Activated CD4-positive, CD25-positive, alpha-beta regulatory T cell treated with anti-CD3 and anti-CD28 coated beads, Interleukin-2, amount 50 U/mL, for 24 hours (primary cell): ENCODE results near the gene SLC35G6.
"Not testable (repeated sequence)": the region's sequence is repeated elsewhere in the genome, so short reads cannot be mapped to it uniquely, and the experiment has no call there.

Experiments
- ATAC-seq, 2 donors: fragments of 150-1000 bp; cut with Tn5 transposase; one replicate each; pipeline ENCODE4 v1.10.0; 2021; ENCODE audit warnings: mild to moderate bottlenecking in 1 of 2, moderate library complexity in 1 of 2

SLC35G6 gene

DNA sequence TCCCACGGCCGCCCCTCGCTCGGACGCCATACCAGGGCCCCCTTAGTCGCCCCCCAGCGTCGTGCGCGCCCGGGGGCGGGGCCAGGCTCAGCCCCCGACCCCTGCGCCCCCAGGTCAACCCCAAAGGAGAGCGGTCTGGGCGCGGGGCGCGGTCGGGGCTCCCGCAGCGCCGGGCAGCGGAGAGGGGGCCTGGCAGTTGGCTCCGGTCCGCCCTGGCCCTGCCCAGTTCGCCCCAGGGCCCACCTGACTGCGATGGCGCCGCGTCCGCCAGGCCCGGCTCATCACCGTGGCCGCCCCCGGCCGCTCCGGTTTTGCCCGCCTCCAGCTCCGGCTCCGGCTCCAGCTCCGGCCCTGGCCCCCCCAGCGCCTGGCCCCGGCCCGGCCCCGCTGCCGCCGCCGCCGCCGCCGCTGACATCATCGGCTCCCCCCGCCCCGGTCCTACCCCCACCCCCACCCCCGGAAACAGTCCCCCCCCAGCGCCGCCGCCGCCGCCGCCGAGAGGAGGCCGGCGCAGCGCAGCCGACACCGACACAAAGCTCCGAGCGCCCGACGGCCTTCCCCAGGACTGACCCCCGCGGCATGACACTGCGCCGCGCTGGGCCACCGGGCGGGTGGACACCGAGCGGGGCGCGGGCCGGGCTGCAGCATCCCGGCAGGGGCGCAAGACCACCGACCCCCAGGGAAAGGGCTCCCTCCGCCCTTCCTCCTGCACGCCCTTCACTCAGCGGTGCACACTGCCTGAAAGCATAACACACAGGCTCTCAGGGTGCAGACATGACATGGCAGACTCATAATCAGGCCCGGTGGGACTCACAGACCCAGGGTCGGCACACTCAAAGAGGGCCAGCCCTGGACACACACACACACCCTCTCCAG is 1.8 kb upstream of the SLC35G6 start, which contains the start of gene ZBTB4:
Gene ZBTB4 (minus strand): TSS at position 419 of the 876 bp plus-strand sequence. CDS start 12,830 bp downstream, outside the sequence.
- peak; percentile 5 to 10 for ATAC-seq

DNA sequence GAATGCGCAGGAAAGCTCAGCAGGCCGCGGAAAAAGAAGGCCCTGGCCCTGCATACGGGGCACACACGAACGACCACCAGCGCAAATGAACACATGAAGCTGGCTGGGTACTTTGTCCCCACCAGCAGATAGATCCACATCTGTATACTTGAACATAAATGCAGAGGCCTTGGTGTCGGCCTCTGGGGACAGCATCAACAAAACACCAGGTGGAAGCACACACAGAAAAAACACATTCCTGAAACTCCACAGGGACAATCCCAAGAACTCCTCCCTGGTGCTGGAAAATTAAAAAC is 1.2 kb upstream of the SLC35G6 start:
- no peak for ATAC-seq

DNA sequence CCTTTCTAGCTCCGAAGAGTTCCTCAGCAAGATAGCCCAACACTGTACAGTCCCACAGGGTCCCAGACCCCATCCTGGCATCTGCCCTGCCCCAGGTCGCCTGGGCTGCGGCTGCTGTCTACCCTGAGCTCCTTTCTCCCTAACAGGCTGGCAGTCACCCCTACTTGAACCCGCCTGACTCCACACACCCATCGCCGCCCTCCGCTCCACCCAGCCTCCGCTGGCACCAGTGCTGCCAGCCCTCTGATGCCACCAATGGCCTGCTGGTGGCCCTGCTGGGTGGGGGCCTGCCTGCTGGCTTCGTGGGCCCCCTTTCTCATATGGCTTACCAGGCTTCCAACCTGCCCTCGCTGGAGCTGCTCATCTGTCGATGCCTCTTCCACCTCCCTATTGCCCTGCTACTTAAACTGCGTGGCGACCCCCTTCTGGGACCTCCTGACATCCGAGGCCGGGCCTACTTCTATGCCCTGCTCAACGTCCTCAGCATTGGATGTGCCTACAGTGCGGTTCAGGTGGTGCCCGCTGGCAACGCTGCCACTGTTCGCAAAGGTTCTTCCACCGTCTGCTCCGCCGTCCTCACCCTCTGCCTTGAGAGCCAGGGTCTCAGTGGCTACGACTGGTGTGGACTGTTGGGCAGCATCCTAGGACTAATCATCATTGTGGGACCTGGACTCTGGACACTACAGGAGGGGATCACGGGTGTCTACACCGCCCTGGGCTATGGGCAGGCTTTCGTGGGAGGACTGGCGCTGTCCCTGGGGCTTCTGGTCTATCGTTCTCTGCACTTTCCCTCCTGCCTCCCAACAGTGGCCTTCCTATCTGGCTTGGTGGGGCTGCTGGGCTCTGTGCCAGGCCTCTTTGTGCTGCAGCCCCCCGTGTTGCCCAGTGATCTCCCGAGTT is 846 bp downstream of the SLC35G6 start:
- not testable (repeated sequence) for ATAC-seq

DNA sequence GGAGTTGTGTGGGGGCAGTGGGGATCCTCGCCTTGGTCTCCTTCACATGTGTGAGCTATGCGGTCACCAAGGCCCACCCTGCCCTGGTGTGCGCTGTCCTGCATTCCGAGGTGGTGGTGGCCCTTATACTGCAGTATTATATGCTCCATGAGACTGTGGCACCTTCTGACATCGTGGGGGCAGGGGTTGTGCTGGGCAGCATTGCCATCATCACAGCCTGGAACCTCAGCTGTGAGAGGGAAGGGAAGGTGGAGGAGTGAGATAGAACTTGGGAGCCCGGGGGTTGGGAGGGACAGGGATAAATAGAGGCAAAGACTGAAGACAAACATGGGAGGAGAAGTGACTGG is 1.5 kb downstream of the SLC35G6 start:
- not testable (repeated sequence) for ATAC-seq

DNA sequence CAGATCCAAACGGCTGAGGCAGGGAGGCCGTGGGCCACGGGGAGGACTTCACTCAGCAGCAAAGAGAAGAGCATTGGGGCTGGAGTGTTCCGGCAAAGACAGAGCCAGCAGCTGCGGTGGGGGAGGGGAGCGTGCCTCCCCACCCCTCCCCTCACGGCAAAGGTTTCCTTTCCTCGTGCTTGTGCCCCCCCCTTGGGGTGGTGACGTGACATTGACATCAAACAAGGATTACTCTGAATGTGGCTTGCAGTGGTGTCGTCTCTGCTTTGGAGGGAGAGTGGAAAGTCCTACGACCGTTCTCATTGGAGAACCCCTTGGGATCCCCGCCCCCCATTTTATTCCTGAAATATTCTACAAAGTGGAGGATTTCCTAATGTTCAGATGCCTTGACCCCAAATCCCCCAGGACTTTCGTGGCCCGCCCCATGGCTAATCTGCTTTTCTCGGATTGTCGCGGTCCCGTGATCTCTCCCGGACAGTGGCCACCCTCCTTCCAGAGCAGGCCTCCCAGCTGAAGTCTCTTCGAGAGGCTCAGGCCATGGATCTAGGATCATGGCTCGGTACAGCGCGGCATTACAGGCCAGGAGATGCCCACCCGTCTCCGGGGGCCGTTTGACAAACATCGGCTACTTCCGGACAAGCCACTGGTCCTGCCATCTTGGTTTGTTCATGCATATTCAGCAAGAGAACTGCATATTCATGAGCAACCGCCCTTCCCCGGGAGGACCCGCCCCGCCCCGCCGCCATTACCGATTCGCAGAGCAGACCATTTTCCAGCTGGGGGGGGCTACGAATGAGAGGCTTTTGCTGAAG is 2.2 kb downstream of the SLC35G6 start:
- ATAC-seq: peak; percentile 62 to 65

DNA sequence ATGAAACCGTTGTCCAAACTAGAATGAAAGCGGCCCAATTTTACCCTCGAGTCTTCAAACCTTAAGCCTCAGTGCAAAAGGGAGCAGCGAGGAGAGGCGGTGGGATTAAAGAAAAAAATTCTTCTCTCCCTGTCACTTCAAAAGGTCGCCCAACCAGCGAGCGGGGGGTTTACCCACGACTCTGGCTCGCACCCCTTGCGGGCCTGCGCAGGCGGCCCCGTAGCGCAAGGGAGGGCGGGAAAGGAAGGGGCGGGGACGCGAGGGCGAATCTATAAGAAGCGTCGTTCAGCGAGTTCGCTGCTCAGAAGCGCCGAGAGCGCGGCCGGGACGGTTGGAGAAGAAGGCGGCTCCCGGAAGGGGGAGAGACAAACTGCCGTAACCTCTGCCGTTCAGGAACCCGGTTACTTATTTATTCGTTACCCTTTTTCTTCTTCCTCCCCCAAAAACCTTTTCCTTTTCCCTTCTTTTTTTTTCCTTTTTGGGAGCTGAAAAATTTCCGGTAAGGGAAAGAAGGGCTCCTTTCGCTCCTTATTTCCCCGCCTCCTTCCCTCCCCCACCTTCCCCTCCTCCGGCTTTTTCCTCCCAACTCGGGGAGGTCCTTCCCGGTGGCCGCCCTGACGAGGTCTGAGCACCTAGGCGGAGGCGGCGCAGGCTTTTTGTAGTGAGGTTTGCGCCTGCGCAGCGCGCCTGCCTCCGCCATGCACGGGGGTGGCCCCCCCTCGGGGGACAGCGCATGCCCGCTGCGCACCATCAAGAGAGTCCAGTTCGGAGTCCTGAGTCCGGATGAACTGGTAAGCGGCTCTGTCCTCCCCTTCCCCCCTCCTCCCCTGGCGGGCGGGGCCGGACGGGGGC is 3.0 kb downstream of the SLC35G6 start, which contains the start of gene POLR2A:
Gene POLR2A (plus strand): TSS at position 300 of the 852 bp plus-strand sequence.
- ATAC-seq: peak; percentile 71 to 75

DNA sequence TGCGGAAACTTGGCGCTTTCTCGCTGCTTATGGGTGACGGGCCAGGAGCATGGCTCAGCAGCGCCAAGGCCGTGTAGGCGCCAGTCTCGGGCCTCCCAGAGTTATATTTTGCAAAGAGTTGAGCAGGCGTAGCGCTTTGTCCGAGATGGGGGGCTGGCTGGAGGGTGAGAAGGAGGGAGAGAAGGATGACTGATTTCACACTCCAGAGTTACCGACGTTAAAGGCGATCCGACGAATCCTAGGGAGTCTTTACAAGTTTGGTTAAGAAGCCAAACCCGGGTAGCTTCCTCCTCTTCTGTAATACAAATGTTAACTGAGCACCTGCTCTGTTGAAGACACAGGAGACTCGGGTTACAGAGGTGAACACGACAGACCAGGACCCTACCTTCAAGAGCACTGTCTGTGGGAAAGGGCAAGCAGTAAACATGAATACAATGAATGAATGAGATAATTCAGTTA is 3.7 kb downstream of the SLC35G6 start:
- no peak for ATAC-seq

DNA sequence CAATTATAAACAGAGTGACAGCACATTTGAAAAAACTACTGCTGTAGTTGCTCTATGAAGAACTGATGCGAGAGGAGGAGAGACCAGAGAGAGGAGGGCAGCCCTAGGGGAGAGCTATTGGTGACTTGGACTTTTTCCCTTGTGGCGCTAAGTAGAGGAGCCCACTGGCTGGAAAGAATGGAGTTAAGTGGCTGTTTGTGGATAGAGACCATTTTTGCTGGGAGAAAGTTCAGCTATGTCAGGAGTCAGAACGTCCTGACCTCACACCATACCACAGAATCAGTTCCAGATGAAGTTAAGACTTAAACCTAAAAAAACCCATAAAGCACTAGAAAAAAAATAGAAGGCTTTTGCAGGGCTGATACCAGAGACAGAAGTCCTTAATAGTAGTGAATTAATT is 4.9 kb downstream of the SLC35G6 start:
- no peak for ATAC-seq

DNA sequence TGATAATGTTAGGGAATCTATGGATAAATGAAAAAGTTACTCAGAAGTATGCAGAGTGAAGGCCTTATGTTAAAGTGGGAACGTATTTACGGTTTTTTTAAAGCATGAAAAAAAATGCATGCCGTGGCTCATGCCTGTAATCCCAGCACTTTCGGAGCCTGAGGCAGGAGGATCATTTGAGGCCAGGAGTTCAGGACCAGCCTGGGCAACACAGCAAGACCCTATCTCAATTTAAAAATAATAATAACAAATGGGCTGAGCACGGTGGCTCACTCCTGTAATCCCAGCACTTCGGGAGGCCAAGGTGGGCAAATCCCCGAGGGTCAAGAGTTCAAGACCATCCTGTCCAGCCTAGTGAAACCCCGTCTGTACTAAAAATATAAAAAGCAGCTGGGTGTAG is 8.9 kb downstream of the SLC35G6 start:
- no peak for ATAC-seq

DNA sequence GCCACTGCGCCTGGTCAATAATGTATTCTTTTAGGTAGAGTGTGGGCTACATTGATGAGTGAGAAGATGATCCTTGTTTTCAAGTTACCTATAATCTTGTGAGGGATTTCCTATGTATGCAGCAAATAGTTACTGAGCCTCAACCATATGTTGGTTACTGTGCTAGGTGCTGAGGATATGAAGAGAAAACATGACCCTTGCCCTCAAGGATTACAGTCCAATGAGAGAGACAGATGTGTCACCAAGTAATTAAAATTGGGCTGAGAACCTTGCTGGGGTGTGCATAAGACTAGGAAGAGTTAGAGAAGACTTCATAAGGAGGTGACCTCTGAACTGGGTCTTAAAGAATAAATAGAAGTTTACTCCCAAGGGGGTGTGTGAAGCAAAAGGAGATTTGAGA is 10.3 kb downstream of the SLC35G6 start:
- no peak for ATAC-seq

DNA sequence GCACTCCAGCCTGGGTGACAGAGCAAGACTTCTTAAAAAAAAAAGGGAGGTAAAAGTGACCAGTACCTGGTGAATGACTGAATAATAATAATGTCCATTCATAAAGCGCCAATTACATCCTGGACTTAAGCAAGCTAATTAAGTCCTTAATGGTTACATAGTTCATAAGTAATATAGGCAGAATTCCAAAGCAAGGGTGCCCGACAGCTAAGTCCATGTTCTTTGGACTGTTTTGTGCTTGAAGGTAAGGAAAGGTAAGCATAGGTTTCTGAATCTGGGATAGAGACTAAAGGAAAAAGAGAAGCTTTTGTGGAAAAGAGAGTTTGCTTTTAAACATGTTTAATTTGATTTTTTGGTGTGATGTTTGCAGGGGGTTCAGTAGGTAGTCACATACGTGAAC is 12.7 kb downstream of the SLC35G6 start:
- no peak for ATAC-seq

DNA sequence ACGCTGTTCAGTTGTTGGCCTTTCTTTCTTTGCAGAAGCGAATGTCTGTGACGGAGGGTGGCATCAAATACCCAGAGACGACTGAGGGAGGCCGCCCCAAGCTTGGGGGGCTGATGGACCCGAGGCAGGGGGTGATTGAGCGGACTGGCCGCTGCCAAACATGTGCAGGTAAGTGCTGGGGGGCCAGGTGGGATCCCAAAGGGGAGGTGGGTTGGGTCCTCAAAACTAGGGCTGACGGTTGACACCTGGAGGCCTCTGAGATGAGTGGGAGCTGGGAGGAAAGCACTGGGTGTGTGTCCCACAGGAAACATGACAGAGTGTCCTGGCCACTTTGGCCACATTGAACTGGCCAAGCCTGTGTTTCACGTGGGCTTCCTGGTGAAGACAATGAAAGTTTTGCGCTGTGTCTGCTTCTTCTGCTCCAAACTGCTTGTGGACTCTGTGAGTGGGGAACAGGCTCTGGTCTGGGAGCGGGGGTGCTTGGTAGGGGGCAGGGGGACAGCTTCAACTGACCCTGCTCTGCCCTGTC is 14.7 kb downstream of the SLC35G6 start:
- ATAC-seq: no peak

DNA sequence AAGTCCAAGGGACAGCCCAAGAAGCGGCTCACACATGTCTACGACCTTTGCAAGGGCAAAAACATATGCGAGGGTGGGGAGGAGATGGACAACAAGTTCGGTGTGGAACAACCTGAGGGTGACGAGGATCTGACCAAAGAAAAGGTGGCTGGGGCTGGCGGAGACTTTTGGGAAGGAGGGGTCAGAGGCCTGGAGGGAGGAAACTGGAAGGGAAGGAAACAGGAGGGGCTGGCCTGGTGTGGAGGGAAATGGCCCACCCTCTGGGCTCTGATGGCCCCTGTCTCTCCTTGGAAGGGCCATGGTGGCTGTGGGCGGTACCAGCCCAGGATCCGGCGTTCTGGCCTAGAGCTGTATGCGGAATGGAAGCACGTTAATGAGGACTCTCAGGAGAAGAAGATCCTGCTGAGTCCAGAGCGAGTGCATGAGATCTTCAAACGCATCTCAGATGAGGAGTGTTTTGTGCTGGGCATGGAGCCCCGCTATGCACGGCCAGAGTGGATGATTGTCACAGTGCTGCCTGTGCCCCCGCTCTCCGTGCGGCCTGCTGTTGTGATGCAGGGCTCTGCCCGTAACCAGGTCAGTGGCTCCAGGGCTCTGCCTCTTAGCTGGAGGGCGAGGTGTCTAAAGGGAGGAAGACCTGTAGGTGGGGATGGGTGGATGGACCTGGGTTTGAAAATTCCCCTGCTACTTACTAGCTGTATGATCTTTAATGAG is 15.4 kb downstream of the SLC35G6 start:
- ATAC-seq: no peak

DNA sequence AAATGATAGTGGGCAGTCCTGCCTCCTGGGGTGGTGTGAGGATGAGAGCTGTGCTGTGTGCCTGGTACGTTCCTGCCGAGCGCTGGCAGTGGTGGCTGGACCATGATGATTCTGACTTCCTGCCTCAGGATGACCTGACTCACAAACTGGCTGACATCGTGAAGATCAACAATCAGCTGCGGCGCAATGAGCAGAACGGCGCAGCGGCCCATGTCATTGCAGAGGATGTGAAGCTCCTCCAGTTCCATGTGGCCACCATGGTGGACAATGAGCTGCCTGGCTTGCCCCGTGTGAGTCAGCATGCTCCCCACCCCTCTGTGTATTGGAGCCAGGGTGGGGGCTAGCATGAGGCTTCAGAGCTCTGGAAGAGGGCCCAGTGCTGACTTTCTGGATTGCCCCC is 16.0 kb downstream of the SLC35G6 start:
- ATAC-seq: no peak

DNA sequence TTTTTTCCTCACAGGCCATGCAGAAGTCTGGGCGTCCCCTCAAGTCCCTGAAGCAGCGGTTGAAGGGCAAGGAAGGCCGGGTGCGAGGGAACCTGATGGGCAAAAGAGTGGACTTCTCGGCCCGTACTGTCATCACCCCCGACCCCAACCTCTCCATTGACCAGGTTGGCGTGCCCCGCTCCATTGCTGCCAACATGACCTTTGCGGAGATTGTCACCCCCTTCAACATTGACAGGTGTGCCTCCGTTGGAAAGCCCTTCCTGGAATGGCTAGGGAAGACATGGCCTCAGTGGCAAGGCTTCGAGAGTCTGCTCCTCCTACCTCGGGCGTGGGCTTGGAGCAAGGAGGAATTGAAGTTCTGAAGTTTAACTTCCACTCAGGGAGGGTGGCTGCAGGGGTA is 16.4 kb downstream of the SLC35G6 start:
- no peak for ATAC-seq

DNA sequence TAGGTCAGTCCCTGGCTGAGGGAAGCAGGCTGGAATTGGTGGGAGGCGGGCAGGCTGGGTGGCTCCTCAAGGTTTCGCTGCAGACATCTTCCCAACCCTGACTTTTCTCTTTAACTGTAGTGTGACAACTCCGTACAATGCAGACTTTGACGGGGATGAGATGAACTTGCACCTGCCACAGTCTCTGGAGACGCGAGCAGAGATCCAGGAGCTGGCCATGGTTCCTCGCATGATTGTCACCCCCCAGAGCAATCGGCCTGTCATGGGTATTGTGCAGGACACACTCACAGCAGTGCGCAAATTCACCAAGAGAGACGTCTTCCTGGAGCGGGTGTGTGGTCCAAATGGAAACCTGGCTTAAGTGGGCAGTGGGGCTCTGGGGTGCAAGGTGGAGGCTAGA is 17.9 kb downstream of the SLC35G6 start:
- ATAC-seq: no peak

DNA sequence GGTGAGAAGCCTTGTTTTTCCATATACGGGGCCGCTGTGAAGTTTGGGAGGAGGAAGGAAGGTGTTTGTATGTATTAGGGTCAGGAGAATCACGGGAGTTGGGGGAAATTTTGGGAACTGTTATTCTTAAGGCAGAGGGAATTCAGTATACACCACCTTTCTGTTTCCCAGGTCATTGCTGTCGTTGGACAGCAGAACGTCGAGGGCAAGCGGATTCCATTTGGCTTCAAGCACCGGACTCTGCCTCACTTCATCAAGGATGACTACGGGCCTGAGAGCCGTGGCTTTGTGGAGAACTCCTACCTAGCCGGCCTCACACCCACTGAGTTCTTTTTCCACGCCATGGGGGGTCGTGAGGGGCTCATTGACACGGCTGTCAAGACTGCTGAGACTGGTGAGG is 20.5 kb downstream of the SLC35G6 start:
- no peak for ATAC-seq

DNA sequence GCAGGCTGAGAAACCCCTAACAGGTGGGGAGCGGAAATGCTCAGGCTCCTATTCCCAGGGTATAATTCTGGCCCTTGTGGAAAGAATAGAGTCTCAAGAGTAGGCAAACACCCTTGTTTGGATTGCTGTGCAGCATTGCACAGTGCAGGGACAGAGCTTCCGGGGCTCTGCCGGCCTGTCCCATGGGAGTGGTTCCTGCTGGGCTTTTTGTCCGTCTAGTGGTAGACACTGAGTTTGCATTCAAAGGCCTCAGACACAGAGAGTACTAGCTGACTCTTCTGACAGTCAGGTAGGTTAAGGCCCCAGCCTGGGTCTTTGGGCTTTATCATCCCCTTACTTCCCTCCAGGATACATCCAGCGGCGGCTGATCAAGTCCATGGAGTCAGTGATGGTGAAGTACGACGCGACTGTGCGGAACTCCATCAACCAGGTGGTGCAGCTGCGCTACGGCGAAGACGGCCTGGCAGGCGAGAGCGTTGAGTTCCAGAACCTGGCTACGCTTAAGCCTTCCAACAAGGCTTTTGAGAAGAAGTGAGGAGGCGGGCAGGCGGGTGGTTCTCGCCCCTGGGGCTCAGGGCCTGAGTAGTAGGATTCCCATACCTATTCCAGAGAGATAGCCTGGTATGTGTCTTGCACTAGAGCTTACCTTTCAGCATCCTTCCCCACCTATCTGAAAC is 21.1 kb downstream of the SLC35G6 start:
- no peak for ATAC-seq

DNA sequence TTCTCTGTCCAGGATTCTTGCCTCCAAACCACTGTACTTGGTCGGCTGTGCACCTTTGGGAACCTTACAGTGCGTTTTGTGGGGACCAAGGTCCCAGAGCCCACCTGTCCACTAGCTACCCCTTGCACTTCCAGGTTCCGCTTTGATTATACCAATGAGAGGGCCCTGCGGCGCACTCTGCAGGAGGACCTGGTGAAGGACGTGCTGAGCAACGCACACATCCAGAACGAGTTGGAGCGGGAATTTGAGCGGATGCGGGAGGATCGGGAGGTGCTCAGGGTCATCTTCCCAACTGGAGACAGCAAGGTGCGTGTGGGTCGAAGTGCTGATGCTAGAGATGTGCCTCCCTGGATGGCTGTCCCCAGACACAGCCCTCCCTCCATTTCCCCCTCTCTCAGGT is 21.7 kb downstream of the SLC35G6 start:
- no peak for ATAC-seq

DNA sequence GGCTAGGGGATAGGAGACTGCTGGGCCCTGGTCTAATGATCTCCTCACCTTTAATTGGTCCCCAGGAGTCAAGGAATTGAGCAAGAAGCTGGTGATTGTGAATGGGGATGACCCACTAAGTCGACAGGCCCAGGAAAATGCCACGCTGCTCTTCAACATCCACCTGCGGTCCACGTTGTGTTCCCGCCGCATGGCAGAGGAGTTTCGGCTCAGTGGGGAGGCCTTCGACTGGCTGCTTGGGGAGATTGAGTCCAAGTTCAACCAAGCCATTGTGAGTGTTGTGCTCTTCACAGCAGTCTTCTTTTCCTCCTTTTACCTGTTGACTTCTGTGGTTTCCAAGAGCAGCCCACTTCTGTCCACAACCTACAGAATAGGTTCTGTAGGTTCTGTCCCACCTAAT is 22.3 kb downstream of the SLC35G6 start:
- ATAC-seq: no peak
